ENCODE results near the gene VIL1. TPM values are rescaled to one million over a fixed set of nuclear protein-coding genes. Genes with fewer than 3 reads are reported as not detected.

VIL1 gene
- total and polyA plus RNA-seq, 2 of the 13 experiments (the other 11 are each of a cell fraction or from before 2014, with no cell fraction given) = 287 to 301 TPM

GRCh38 chr2:218387369-218388194 lies 31.3 kb upstream of the VIL1 start (continued):
- TF ChIP-seq DZIP1 (CRISPR knock-in tag; IDR thresholded peaks at IDR 0.05) = 0 out of 2 replicates have a peak, but pooled peaks have one; percentile 30
- no peak for TF ChIP-seq RERE (CRISPR knock-in tag; IDR thresholded peaks at IDR 0.05; ENCODE audit: low read depth)
- TF ChIP-seq BCL6 (CRISPR knock-in tag; IDR thresholded peaks at IDR 0.05) = no peak
- TF ChIP-seq ZBTB7A (CRISPR knock-in tag; IDR thresholded peaks at IDR 0.05) = peak; percentile 84
- peak; percentile 94 for TF ChIP-seq ZBTB21 (CRISPR knock-in tag; IDR thresholded peaks at IDR 0.05)
- TF ChIP-seq SOX5 (CRISPR knock-in tag; IDR thresholded peaks at IDR 0.05; ENCODE audit: borderline replicate concordance) = peak; percentile 40; the same call in 1 of the 2 replicates
- TF ChIP-seq MED1 (CRISPR knock-in tag; IDR thresholded peaks at IDR 0.05) = peak; percentile 73
- peak; percentile 88; the same call in 1 of the 2 replicates for TF ChIP-seq ZNF362 (CRISPR knock-in tag; IDR thresholded peaks at IDR 0.05; ENCODE audit: borderline replicate concordance)
- TF ChIP-seq ZNF687 (CRISPR knock-in tag; IDR thresholded peaks at IDR 0.05) = peak; percentile 60
- TF ChIP-seq UBTF (CRISPR knock-in tag; IDR thresholded peaks at IDR 0.05) = peak; percentile 41; the same call in 1 of the 2 replicates

Data from HepG2 (cell line).